Hepatocyte (in vitro differentiated cells): ENCODE measurements around the gene XRCC1. TPM values are rescaled to one million over a fixed set of nuclear protein-coding genes. Genes with fewer than 3 reads are reported as not detected.

Experiments used
- DNase-seq: peaks from one replicate; pipeline ENCODE4 v3.0.0-alpha.2; 2016; ENCODE audit warnings: low spot score
- H2AFZ ChIP-seq: fragments of 200-600 bp; sonication (generic); 2 replicates; pipeline ENCODE4 v1.6.0; 2016; ENCODE audit warnings: antibody characterized with exemption, mild to moderate bottlenecking
- H3K27ac ChIP-seq: fragments of 200-600 bp; sonication (generic); 2 replicates; pipeline ENCODE4 v1.5.1; 2016; ENCODE audit warnings: mild to moderate bottlenecking
- H3K27me3 ChIP-seq: fragments of 200-600 bp; sonication (generic); 2 replicates; pipeline ENCODE4 v1.6.1; 2016
- H3K36me3 ChIP-seq: fragments of 200-600 bp; sonication (generic); replicated peaks from 2 replicates; pipeline ENCODE4 v1.5.1; 2016; ENCODE audit warnings: low read depth; ENCODE audit not compliant: insufficient read depth
- H3K4me1 ChIP-seq: fragments of 200-600 bp; sonication (generic); 2 replicates; pipeline ENCODE4 v1.5.1; 2016; ENCODE audit warnings: mild to moderate bottlenecking, moderate library complexity; ENCODE audit not compliant: insufficient read depth
- H3K4me2 ChIP-seq: fragments of 200-600 bp; sonication (generic); 2 replicates; pipeline ENCODE4 v1.6.0; 2016
- H3K4me3 ChIP-seq: fragments of 200-600 bp; sonication (generic); 2 replicates; pipeline ENCODE4 v1.5.1; 2016; ENCODE audit warnings: mild to moderate bottlenecking
- H3K79me2 ChIP-seq: fragments of 200-600 bp; sonication (generic); 2 replicates; pipeline ENCODE4 v1.6.0; 2017; ENCODE audit warnings: mild to moderate bottlenecking
- H3K9me2 ChIP-seq: fragments of 200-600 bp; sonication (generic); replicated peaks from 2 replicates; pipeline ENCODE4 v1.6.0; 2017; ENCODE audit warnings: mild to moderate bottlenecking; ENCODE audit not compliant: insufficient read depth
- H3K9me3 ChIP-seq: fragments of 200-600 bp; sonication (generic); 2 replicates; pipeline ENCODE4 v1.5.1; 2016; ENCODE audit warnings: low read depth, mild to moderate bottlenecking
- H4K20me1 ChIP-seq: fragments of 200-600 bp; sonication (generic); 2 replicates; pipeline ENCODE4 v1.6.0; 2016; ENCODE audit warnings: mild to moderate bottlenecking; ENCODE audit not compliant: insufficient read depth, poor library complexity, severe bottlenecking
- CTCF ChIP-seq: fragments of 200-600 bp; sonication (generic); IDR thresholded peaks from 2 replicates; pipeline ENCODE4 v1.5.1; 2016; ENCODE audit warnings: antibody characterized with exemption, mild to moderate bottlenecking; ENCODE audit not compliant: poor library complexity
- EZH2 ChIP-seq: fragments of 200-600 bp; sonication (generic); IDR thresholded peaks from 2 replicates; pipeline ENCODE4 v1.6.1; 2016; ENCODE audit warnings: antibody characterized with exemption, mild to moderate bottlenecking, borderline replicate concordance
- EZH2phosphoT487 ChIP-seq: fragments of 200-600 bp; sonication (generic); IDR thresholded peaks from one replicate; pipeline ENCODE4 v1.6.1; 2018; ENCODE audit warnings: antibody characterized with exemption, mild to moderate bottlenecking, low read depth, moderate library complexity; ENCODE audit not compliant: unreplicated experiment, severe bottlenecking
- WGBS: methylation state at CpG from one replicate; pipeline ENCODE4 v1.1.6; 2016; ENCODE audit warnings: low lambda C conversion rate; ENCODE audit errors: missing lambda C conversion rate; 5-methylcytosine and 5-hydroxymethylcytosine counted together
- polyA plus RNA-seq: library from polyadenylated mRNA; unstranded; fragments of >200 nt; fragmentation: Nextera tagmentation; extraction: Ambion mirVana; gene quantifications from 2 replicates; pipeline ENCODE4 v1.2.1, GENCODE V29; 2016
- total RNA-seq: library from RNA; depleted of rRNA; stranded (reverse); fragments of >200 nt; gene quantifications from 2 replicates; pipeline ENCODE4 v1.2.3, GENCODE V29; 2014

XRCC1 gene
- total and polyA plus RNA-seq, 2 experiments from 2014 or later, result 27.8 to 34.3 TPM

- H3K9me3 ChIP-seq, result no peaks in the 10 kb centered on the region
- TF ChIP-seq EZH2 (no peak), CTCF (no peak), EZH2phosphoT487 (no peak)
- no peak overlapping the region for H2AFZ ChIP-seq
- H3K27me3 ChIP-seq, result no peaks in the 10 kb centered on the region
- H3K4me3 ChIP-seq, result no peak overlapping the region
- H3K36me3 ChIP-seq, result no peaks in the 10 kb centered on the region
- H4K20me1 ChIP-seq, result no peaks in the 10 kb centered on the region
- DNase-seq, result no peak
- no peak overlapping the region for H3K27ac ChIP-seq
- WGBS, result 91% methylated on average over 7 of the region's 7 CpGs
- H3K9me2 ChIP-seq, result no peaks in the 10 kb centered on the region
- H3K4me1 ChIP-seq, result no peaks in the 10 kb centered on the region
- no peak overlapping the region for H3K4me2 ChIP-seq
- peaks cover 14% of the 10 kb centered on the region for H3K79me2 ChIP-seq
Measured at GRCh38 chr19:43609872-43610271, 34.5 kb upstream of the XRCC1 start.

- no peaks in the 10 kb centered on the region for H4K20me1 ChIP-seq
- H3K27me3 ChIP-seq, result no peaks in the 10 kb centered on the region
- WGBS, result 95% methylated on average over 21 of the region's 28 CpGs
- H3K4me3 ChIP-seq, result no peak overlapping the region
- no peaks in the 10 kb centered on the region for H3K4me1 ChIP-seq
- no peak overlapping the region for H3K4me2 ChIP-seq
- H3K9me2 ChIP-seq, result no peaks in the 10 kb centered on the region
- H3K79me2 ChIP-seq, result peaks cover 8% of the 10 kb centered on the region
- TF ChIP-seq EZH2phosphoT487 (no peak), CTCF (no peak), EZH2 (no peak)
- no peak overlapping the region for H3K27ac ChIP-seq
- H2AFZ ChIP-seq, result no peak overlapping the region
- H3K36me3 ChIP-seq, result no peaks in the 10 kb centered on the region
- H3K9me3 ChIP-seq, result no peaks in the 10 kb centered on the region
- DNase-seq, result no peak
Measured at GRCh38 chr19:43607238-43608205, 32.2 kb upstream of the XRCC1 start.

- H4K20me1 ChIP-seq, result no peaks in the 10 kb centered on the region
- H3K4me3 ChIP-seq, result no peak overlapping the region
- no peak overlapping the region for H3K27ac ChIP-seq
- no peaks in the 10 kb centered on the region for H3K9me3 ChIP-seq
- no peak for DNase-seq
- H3K9me2 ChIP-seq, result no peaks in the 10 kb centered on the region
- H3K36me3 ChIP-seq, result no peaks in the 10 kb centered on the region
- no peaks in the 10 kb centered on the region for H3K27me3 ChIP-seq
- no peak overlapping the region for H2AFZ ChIP-seq
- no peaks in the 10 kb centered on the region for H3K79me2 ChIP-seq
- TF ChIP-seq CTCF, result no peak
- no peaks in the 10 kb centered on the region for H3K4me1 ChIP-seq
- WGBS, result 95% methylated on average over 7 of the region's 7 CpGs
- no peak overlapping the region for H3K4me2 ChIP-seq
Measured at GRCh38 chr19:43606569-43607229, 31.4 kb upstream of the XRCC1 start.
